Measurements from ENCODE around the gene DDX39B.

DDX39B gene

GRCh38 chr6:31580807-31581433 lies 39.1 kb upstream of the DDX39B start:
- Histone ChIP-seq H3K4me3 (replicated peaks; ENCODE audit: insufficient read depth, low read length) (peak overlapping the region; percentile 55), H3K27ac (replicated peaks) (peak overlapping the region; percentile 89), H3K27me3 (ENCODE audit: insufficient read depth, poor library complexity, severe bottlenecking) (no peaks in the 10 kb centered on the region)
- peak; percentile 87 for DNase-seq (ENCODE audit: low read depth in 1 of 2, low spot score in 1 of 2)
- TF ChIP-seq SPI1 (IDR thresholded peaks at IDR 0.05; ENCODE audit: borderline replicate concordance, low read depth) = no peak
- peak; percentile 39 for TF ChIP-seq REST (IDR thresholded peaks at IDR 0.05; ENCODE audit: insufficient replicate concordance, low read depth)
- TF ChIP-seq POLR2AphosphoS5 (IDR thresholded peaks at IDR 0.05; ENCODE audit: low read depth) = peak; percentile 71
- no peak for TF ChIP-seq GABPA (IDR thresholded peaks at IDR 0.05; ENCODE audit: low read depth)
- peak; percentile 78 for TF ChIP-seq CTCF (IDR thresholded peaks at IDR 0.05; ENCODE audit: insufficient read depth, low read length)

GRCh38 chr6:31580438-31580740 lies 38.6 kb upstream of the DDX39B start:
- Histone ChIP-seq H3K4me3 (replicated peaks; ENCODE audit: insufficient read depth, low read length) (peak overlapping the region; percentile 55), H3K27ac (replicated peaks) (peak overlapping the region; percentile 89), H3K27me3 (ENCODE audit: insufficient read depth, poor library complexity, severe bottlenecking) (no peaks in the 10 kb centered on the region)
- TF ChIP-seq REST (IDR thresholded peaks at IDR 0.05; ENCODE audit: insufficient replicate concordance, low read depth) (no peak), CTCF (IDR thresholded peaks at IDR 0.05; ENCODE audit: insufficient read depth, low read length) (no peak), GABPA (IDR thresholded peaks at IDR 0.05; ENCODE audit: low read depth) (no peak), POLR2AphosphoS5 (IDR thresholded peaks at IDR 0.05; ENCODE audit: low read depth) (no peak), SPI1 (IDR thresholded peaks at IDR 0.05; ENCODE audit: borderline replicate concordance, low read depth) (no peak)
- no peak for DNase-seq (ENCODE audit: low read depth in 1 of 2, low spot score in 1 of 2)

GRCh38 chr6:31579546-31580437 lies 38.0 kb upstream of the DDX39B start:
- peak overlapping the region; percentile 55 for H3K4me3 ChIP-seq (replicated peaks; ENCODE audit: insufficient read depth, low read length)
- no peak for DNase-seq (ENCODE audit: low read depth in 1 of 2, low spot score in 1 of 2)
- TF ChIP-seq REST (IDR thresholded peaks at IDR 0.05; ENCODE audit: insufficient replicate concordance, low read depth) (no peak), SPI1 (IDR thresholded peaks at IDR 0.05; ENCODE audit: borderline replicate concordance, low read depth) (no peak), GABPA (IDR thresholded peaks at IDR 0.05; ENCODE audit: low read depth) (no peak), CTCF (IDR thresholded peaks at IDR 0.05; ENCODE audit: insufficient read depth, low read length) (no peak), POLR2AphosphoS5 (IDR thresholded peaks at IDR 0.05; ENCODE audit: low read depth) (no peak)

More at GRCh38 chr6:31579546-31580437, 38.0 kb upstream of the DDX39B start:
- no peaks in the 10 kb centered on the region for H3K27me3 ChIP-seq (ENCODE audit: insufficient read depth, poor library complexity, severe bottlenecking)
- no peak overlapping the region for H3K27ac ChIP-seq (replicated peaks)
